ENCODE measurements around the gene PMP22.
"Not testable (repeated sequence)": the region's sequence is repeated elsewhere in the genome, so short reads cannot be mapped to it uniquely, and the experiment has no call there.

PMP22 gene

GRCh38 chr17:15250135-15250860 is 14.8 kb downstream of the PMP22 start:
- DNase-seq, result no peak

GRCh38 chr17:15249487-15249886 is 15.6 kb downstream of the PMP22 start:
- no peak for DNase-seq

GRCh38 chr17:15247891-15248529 is 17.1 kb downstream of the PMP22 start:
- no peak for DNase-seq

GRCh38 chr17:15245054-15245453 is 20.1 kb downstream of the PMP22 start:
- DNase-seq, result no peak

GRCh38 chr17:15240644-15241043 is 24.5 kb downstream of the PMP22 start:
- DNase-seq, result no peak

- DNase-seq, result no peak
These were observed 25.6 kb downstream of the PMP22 start for GRCh38 chr17:15239491-15239890.

GRCh38 chr17:15238676-15239422 is 26.3 kb downstream of the PMP22 start:
- no peak for DNase-seq

- no peak for DNase-seq
These were observed 27.1 kb downstream of the PMP22 start for GRCh38 chr17:15238057-15238456.

GRCh38 chr17:15237106-15237425 is 28.1 kb downstream of the PMP22 start:
- DNase-seq, result no peak

- no peak for DNase-seq
These were observed 28.6 kb downstream of the PMP22 start for GRCh38 chr17:15236281-15237105.

GRCh38 chr17:15233971-15234370 is 31.2 kb downstream of the PMP22 start:
- no peak for DNase-seq

- no peak for DNase-seq
These were observed 31.9 kb downstream of the PMP22 start for GRCh38 chr17:15233022-15233805.

- DNase-seq, result no peak
These were observed 32.6 kb downstream of the PMP22 start for GRCh38 chr17:15232517-15232915.

GRCh38 chr17:15231851-15232516 is 33.1 kb downstream of the PMP22 start:
- no peak for DNase-seq

- no peak for DNase-seq
These were observed 34.3 kb downstream of the PMP22 start for GRCh38 chr17:15230866-15231265.

GRCh38 chr17:15221827-15222226 is 43.3 kb downstream of the PMP22 start:
- DNase-seq, result not testable (repeated sequence)

GRCh38 chr17:15220785-15221184 is 44.3 kb downstream of the PMP22 start:
- no peak for DNase-seq

GRCh38 chr17:15216481-15216880 is 48.6 kb downstream of the PMP22 start:
- DNase-seq, result no peak

GRCh38 chr17:15213381-15214087 is 51.6 kb downstream of the PMP22 start:
- no peak for DNase-seq

- DNase-seq, result no peak
These were observed 54.9 kb downstream of the PMP22 start for GRCh38 chr17:15210247-15210646.

GRCh38 chr17:15203062-15203461 is 62.1 kb downstream of the PMP22 start:
- not testable (repeated sequence) for DNase-seq
